Activated gamma-delta T cell treated with anti-CD3 and anti-CD28 coated beads, Interleukin-2, amount 50 U/mL, for 16 hours (primary cell): ENCODE data around the gene SYT17.

Source experiments
- DNase-seq: peaks from one replicate; pipeline ENCODE4 v3.0.0-alpha.2; 2020; ENCODE audit warnings: low read depth

SYT17 gene

GRCh38 chr16:19218581-19218980 is 50.5 kb downstream of the SYT17 start:
- no peak for DNase-seq

- DNase-seq, result no peak
Observed at GRCh38 chr16:19219836-19220235, 51.8 kb downstream of the SYT17 start.

GRCh38 chr16:19223235-19224170 is 55.5 kb downstream of the SYT17 start:
- no peak for DNase-seq

- DNase-seq, result no peak
Observed at GRCh38 chr16:19225651-19226050, 57.6 kb downstream of the SYT17 start.

- no peak for DNase-seq
Observed at GRCh38 chr16:19227643-19228042, 59.6 kb downstream of the SYT17 start.

- DNase-seq, result no peak
Observed at GRCh38 chr16:19228052-19228451, 60.0 kb downstream of the SYT17 start.

GRCh38 chr16:19228575-19228974 is 60.5 kb downstream of the SYT17 start:
- no peak for DNase-seq

GRCh38 chr16:19230575-19230974 is 62.5 kb downstream of the SYT17 start:
- DNase-seq, result no peak

- no peak for DNase-seq
Observed at GRCh38 chr16:19231881-19232280, 63.8 kb downstream of the SYT17 start.

- DNase-seq, result no peak
Observed at GRCh38 chr16:19232988-19233387, 64.9 kb downstream of the SYT17 start.

- no peak for DNase-seq
Observed at GRCh38 chr16:19235478-19235877, 67.4 kb downstream of the SYT17 start.

GRCh38 chr16:19235886-19236285 is 67.8 kb downstream of the SYT17 start:
- no peak for DNase-seq

- no peak for DNase-seq
Observed at GRCh38 chr16:19236561-19237209, 68.6 kb downstream of the SYT17 start.

- DNase-seq, result no peak
Observed at GRCh38 chr16:19238406-19238805, 70.4 kb downstream of the SYT17 start.

- no peak for DNase-seq
Observed at GRCh38 chr16:19239511-19240155, 71.6 kb downstream of the SYT17 start.

GRCh38 chr16:19240494-19240893 is 72.5 kb downstream of the SYT17 start:
- DNase-seq, result no peak

GRCh38 chr16:19241512-19241911 is 73.5 kb downstream of the SYT17 start:
- DNase-seq, result no peak

GRCh38 chr16:19242186-19242585 is 74.1 kb downstream of the SYT17 start:
- DNase-seq, result no peak

- DNase-seq, result no peak
Observed at GRCh38 chr16:19242987-19243575, 75.0 kb downstream of the SYT17 start.

- no peak for DNase-seq
Observed at GRCh38 chr16:19245326-19245925, 77.4 kb downstream of the SYT17 start.

GRCh38 chr16:19252904-19253303 is 84.9 kb downstream of the SYT17 start:
- DNase-seq, result no peak

GRCh38 chr16:19254611-19255010 is 86.6 kb downstream of the SYT17 start:
- no peak for DNase-seq
